HG03175 (cell line): ENCODE measurements around the gene CPLX1.
"Not testable (repeated sequence)": the region's sequence is repeated elsewhere in the genome, so short reads cannot be mapped to it uniquely, and the experiment has no call there.

ENCODE experiments used
- ATAC-seq: cut with Tn5 transposase; IDR thresholded peaks from one replicate; pipeline ENCODE4 v1.9.1; 2021; ENCODE audit warnings: mild to moderate bottlenecking, moderate library complexity; ENCODE audit not compliant: unreplicated experiment

CPLX1 gene

DNA sequence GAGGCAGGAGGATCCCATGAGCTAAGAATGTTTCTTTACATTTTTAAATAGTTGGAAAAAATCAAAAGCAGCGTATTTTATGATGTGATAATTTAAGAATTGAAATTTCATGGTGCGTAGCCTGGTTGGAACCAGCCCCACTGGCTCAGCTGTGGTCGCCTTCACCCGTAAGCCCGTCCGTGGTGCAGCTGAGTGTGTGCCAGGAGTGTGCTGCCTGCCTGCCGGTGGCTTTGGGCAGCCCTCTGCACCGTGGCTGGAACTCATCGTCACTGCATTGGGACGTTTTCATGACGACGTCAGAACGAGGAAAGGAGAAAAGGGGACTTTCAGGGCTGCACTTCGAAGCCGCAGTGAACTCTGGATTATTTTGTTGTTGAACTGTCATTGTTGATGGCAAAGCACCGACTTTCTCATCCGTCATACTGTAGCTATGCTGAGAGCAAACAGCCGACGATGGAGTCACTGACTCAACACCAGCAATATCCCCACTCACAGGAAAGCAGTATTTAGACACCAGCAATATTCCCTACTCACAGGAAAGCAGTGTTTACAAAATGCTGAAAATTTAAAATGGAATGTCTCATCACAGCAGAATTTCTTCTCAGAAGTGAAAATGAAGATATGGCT lies 85.2 kb downstream of the CPLX1 start:
- ATAC-seq: no peak

DNA sequence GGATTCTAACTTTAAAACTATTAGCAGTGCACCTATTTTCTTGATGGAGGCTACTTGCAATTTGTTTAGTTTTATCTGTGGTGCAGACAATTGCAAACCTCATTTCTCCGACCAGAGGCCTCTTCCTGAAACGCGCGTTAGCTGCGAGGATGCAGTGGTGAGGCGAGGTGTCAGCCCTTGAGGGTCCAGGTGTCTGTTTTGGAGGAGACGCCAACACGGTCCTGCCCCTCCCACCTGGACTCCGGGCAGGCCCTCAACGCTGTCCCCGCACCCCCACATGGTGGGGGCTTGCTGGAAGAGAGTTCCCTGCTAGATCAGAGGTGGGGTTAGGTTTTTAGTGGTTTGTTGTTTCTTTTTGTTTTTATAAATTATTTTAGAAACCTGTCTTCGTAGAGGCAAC lies 85.9 kb downstream of the CPLX1 start:
- no peak for ATAC-seq

DNA sequence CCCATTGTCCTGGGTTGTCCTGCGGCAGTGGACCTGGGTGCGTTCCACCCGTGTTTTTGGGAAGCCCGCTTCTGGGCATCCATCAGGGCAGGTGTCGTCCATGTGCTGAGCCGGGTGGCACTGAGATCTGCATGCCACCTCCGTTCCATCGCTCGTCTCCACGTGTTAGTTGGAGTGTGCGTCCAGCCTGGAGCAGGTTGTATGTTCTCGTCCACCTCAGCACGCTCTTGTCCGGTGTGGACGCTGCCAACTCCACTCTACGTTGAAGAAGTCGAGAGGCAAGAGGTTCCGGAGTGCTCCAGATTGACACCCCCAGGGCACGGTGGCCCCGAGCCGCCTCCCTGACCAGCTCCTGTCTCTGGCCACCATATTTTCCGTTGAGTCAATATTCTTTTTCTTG lies 86.4 kb downstream of the CPLX1 start:
- no peak for ATAC-seq

DNA sequence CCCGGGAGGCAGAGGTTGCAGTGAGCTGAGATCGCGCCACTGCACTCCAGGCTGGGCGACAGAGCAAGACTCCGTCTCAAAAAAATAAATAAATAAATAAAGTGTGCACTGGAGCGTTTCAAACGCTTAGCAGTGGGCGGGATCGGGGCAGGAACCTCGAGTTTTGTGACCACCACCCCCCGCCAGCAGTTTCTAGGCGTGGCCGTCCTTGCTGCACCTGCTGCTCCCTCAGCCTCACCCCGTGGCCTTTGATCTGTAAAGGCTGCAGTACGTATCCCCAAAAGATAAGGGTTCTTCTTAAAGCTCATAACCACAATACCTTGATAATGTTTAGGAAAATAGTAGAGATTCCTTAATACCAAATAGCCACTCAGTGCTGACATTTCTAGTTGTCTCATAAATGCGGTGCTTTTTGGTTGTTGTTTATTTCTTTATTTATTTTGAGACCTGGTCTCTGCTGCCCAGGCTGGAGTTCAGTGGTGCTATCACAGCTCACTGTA lies 87.1 kb downstream of the CPLX1 start:
- no peak for ATAC-seq

DNA sequence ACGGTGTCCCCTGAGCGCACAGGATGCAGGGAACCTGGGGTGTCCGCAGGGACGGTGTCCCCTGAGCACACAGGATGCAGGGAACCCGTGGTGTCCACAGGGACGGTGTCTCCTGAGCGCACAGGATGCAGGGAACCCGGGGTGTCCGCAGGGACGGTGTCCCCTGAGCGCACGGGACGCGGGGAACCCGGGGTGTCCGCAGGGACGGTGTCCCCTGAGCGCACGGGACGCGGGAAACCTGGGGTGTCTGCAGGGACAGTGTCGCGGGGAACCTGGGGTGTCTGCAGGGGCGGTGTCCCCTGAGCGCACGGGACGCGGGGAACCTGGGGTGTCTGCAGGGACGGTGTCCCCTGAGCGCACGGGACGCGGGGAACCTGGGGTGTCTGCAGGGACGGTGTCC lies 89.4 kb downstream of the CPLX1 start:
- ATAC-seq: not testable (repeated sequence)

DNA sequence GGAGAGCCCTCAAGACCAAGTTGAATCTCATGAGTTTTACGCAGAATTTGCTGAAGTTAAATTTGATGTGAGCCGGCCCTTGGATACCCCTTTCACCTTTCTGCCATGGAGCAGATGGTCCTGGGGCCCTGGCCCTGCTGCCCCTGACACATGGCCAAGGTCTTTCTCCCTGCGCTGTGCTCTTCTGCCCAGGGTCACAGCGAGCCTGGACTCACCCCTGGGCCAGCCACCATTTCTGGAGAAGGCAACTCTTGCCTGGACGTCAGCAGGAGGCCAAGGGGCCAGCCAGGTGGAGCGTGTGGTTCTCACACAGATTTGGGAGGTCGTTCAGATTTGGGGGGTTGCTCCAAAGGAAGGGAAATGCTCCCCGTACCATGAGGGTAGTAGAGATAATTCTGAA lies 90.3 kb downstream of the CPLX1 start:
- no peak for ATAC-seq
